Measurements from ENCODE around the gene ERP27.

- TF ChIP-seq, protein P1, sequence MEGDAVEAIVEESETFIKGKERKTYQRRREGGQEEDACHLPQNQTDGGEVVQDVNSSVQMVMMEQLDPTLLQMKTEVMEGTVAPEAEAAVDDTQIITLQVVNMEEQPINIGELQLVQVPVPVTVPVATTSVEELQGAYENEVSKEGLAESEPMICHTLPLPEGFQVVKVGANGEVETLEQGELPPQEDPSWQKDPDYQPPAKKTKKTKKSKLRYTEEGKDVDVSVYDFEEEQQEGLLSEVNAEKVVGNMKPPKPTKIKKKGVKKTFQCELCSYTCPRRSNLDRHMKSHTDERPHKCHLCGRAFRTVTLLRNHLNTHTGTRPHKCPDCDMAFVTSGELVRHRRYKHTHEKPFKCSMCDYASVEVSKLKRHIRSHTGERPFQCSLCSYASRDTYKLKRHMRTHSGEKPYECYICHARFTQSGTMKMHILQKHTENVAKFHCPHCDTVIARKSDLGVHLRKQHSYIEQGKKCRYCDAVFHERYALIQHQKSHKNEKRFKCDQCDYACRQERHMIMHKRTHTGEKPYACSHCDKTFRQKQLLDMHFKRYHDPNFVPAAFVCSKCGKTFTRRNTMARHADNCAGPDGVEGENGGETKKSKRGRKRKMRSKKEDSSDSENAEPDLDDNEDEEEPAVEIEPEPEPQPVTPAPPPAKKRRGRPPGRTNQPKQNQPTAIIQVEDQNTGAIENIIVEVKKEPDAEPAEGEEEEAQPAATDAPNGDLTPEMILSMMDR (IDR thresholded peaks at IDR 0.05; ENCODE audit: low read depth, low read length) = no peak
- TF ChIP-seq POLR2A (IDR thresholded peaks at IDR 0.05; ENCODE audit: extremely low read depth, insufficient read length) = no peak
- TF ChIP-seq MAX (IDR thresholded peaks at IDR 0.05; ENCODE audit: low read depth, low read length) = no peak
- no peak for TF ChIP-seq MYC (IDR thresholded peaks at IDR 0.05; ENCODE audit: low read depth, low read length)
Observed at GRCh38 chr12:14958361-14959125, 20.2 kb upstream of the ERP27 start.
